Tibial nerve (tissue), 4 donors: ENCODE measurements around the gene AP1M2. TPM values are rescaled to one million over a fixed set of nuclear protein-coding genes. Genes with fewer than 3 reads are reported as not detected.
A peak's percentile ranks its signal among the peaks of the same experiment; 100 is the strongest.

Experiments used
- DNase-seq, 2 donors: peaks; one replicate each; pipeline ENCODE4 v3.0.0-alpha.2; 2019; ENCODE audit warnings: low spot score in 2 of 2
- H3K27ac ChIP-seq, 4 donors: fragments of 200-600 bp; sonication (generic) in 3 of 4; one replicate each; pipeline ENCODE4 v1.5.1; 2017 to 2019; ENCODE audit warnings: mild to moderate bottlenecking in 1 of 4
- H3K27me3 ChIP-seq, 2 donors: fragments of 200-600 bp; sonication (generic) in 1 of 2; one replicate each; pipeline versions ENCODE4 v1.5.1 to v1.6.0; 2017 to 2019
- H3K36me3 ChIP-seq, 3 donors: fragments of 200-600 bp; sonication (generic); one replicate each; pipeline ENCODE4 v1.5.1; 2018 to 2019
- H3K4me1 ChIP-seq, 4 donors: fragments of 200-600 bp; sonication (generic) in 3 of 4; one replicate each; pipeline ENCODE4 v1.5.1; 2017 to 2019
- H3K4me3 ChIP-seq, 4 donors: fragments of 200-600 bp; sonication (generic) in 3 of 4; one replicate each; pipeline ENCODE4 v1.5.1; 2017 to 2019; ENCODE audit warnings: mild to moderate bottlenecking in 1 of 4, moderate library complexity in 1 of 4
- H3K9me3 ChIP-seq, 4 donors: fragments of 200-600 bp; sonication (generic) in 3 of 4; one replicate each; pipeline ENCODE4 v1.5.1; 2017 to 2019
- CTCF ChIP-seq, 5 experiments: fragments of 200-600 bp in 3 of 5; fragments of 450-650 bp in 2 of 5; sonication (generic) in 3 of 5; IDR thresholded peaks; one replicate each; pipeline ENCODE4 v1.5.1; 2016 to 2019; ENCODE audit warnings: antibody characterized with exemption in 5 of 5, mild to moderate bottlenecking in 3 of 5, moderate library complexity in 2 of 5
- EP300 ChIP-seq, 2 donors: sonication (generic); formaldehyde crosslinking; IDR thresholded peaks; one replicate each; pipeline ENCODE4 v1.6.1; 2017; ENCODE audit warnings: antibody characterized with exemption in 2 of 2, mild to moderate bottlenecking in 1 of 2
- POLR2A ChIP-seq, 2 donors: fragments of 450-650 bp; IDR thresholded peaks; one replicate each; pipeline ENCODE4 v1.6.1; 2017; ENCODE audit warnings: antibody characterized with exemption in 2 of 2, mild to moderate bottlenecking in 2 of 2, moderate library complexity in 2 of 2
- WGBS, 2 donors: methylation state at CpG; one replicate each; pipeline ENCODE4 v1.1.5; 2018; 5-methylcytosine and 5-hydroxymethylcytosine counted together
- total RNA-seq, 4 donors: library from RNA; depleted of rRNA; stranded (reverse); fragments of >200 nt; gene quantifications; one replicate each; pipeline ENCODE4 v1.1.0, GENCODE V29; 2016

The AP1M2 gene
- total RNA-seq, 4 donors from 2014 or later, result not detected

- Histone ChIP-seq H3K4me3 (peak overlapping the region; percentile 2 to 100 (median 92)), H3K27ac (peak overlapping the region; percentile 90 to 96 (median 92)), H3K36me3 (peaks cover 0 to 22% (median 4%) of the 10 kb centered on the region in 3 donors), H3K9me3 (no peaks in the 10 kb centered on the region), H3K27me3 (no peaks in the 10 kb centered on the region), H3K4me1 (peaks cover 0 to 43% (median 34%) of the 10 kb centered on the region in 4 donors)
- no peak for TF ChIP-seq EP300 (IDR thresholded peaks at IDR 0.05)
- TF ChIP-seq CTCF (IDR thresholded peaks at IDR 0.05), result no peak
- no peak for TF ChIP-seq POLR2A (IDR thresholded peaks at IDR 0.05)
- 3 to 4% methylated on average over 4 of the region's 4 CpGs for WGBS, 2 donors
- no peak for DNase-seq
These were observed 20.8 kb downstream of the AP1M2 start for GRCh38 chr19:10566408-10566657.

DNA sequence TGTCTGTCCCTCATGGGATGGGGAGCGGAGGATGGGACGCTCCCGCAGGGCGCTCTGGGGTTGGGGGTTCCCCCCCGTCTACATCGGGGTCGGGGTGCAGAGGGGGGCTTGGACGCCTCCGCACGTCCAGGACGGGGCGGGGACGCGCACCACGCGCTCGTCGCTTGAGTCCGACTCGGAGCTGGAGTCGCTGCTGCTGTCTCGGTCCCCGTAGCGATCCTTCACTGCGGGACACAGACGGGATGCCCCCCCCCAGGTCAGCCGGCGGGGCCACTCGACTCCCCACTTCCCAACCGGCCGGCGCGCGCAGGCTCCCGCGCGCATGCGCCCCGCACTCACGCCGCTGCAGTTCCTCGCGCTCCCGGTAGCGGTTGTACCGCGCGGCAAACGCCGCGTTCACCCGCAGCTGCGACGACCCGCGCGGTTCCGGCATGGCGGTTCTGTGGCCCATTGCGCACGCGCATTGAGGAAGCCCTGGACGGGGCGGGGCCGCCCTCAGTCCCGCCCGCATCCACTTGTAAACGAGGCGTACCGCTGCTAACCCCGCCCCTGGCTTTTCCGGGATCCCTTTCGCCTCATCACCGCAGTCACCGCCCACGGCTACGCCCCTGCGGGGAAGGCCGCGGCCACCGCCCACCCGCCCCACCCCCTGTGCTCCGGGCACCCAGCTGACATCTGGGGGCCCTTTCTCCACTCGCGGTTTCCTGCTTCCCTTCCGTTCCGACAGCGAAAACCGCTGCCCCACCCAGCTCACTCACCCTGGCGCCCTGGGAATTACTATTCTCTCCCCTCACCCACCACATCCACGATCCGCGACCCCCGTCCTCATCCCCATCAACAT is 21.3 kb downstream of the AP1M2 start, which contains the start of gene KRI1:
KRI1 (minus strand) TSS at position 444 of the 841 bp plus-strand sequence; CDS start at position 433, 11 bp downstream.
- H3K36me3 ChIP-seq, result peaks cover 0 to 28% (median 4%) of the 10 kb centered on the region in 3 donors
- peak within 1 kb of the TSS; percentile 82 to 100 (median 92) for H3K4me3 ChIP-seq
- TF ChIP-seq POLR2A (IDR thresholded peaks at IDR 0.05) (peak; percentile 84 to 88), CTCF (IDR thresholded peaks at IDR 0.05) (peak in 3 of 5 experiments; percentile 17 to 72 (median 69)), EP300 (IDR thresholded peaks at IDR 0.05) (peak; percentile 94 to 96)
- 0 to 1% methylated on average over 29 to 62 of the region's 94 CpGs for WGBS, 2 donors
- H3K4me1 ChIP-seq, result peaks cover 0 to 43% (median 34%) of the 10 kb centered on the region in 4 donors
- H3K9me3 ChIP-seq, result no peaks in the 10 kb centered on the region
- no peaks in the 10 kb centered on the region for H3K27me3 ChIP-seq
- DNase-seq, result peak; percentile 96 to 97
- peak within 1 kb of the TSS; percentile 91 to 96 (median 92) for H3K27ac ChIP-seq

- DNase-seq, result peak in 1 of 2 donors; percentile 40
- TF ChIP-seq EP300 (IDR thresholded peaks at IDR 0.05) (no peak), CTCF (IDR thresholded peaks at IDR 0.05) (peak in 1 of 5 experiments; percentile 28)
- H3K27ac ChIP-seq, result peak overlapping the region; percentile 91 to 96 (median 92)
- no peaks in the 10 kb centered on the region for H3K9me3 ChIP-seq
- 10 to 12% methylated on average over 10 of the region's 10 CpGs for WGBS, 2 donors
- H3K27me3 ChIP-seq, result no peaks in the 10 kb centered on the region
- H3K4me3 ChIP-seq, result peak overlapping the region; percentile 82 to 100 (median 92)
- H3K36me3 ChIP-seq, result peaks cover 0 to 35% (median 9%) of the 10 kb centered on the region in 3 donors
- H3K4me1 ChIP-seq, result peaks cover 0 to 43% (median 34%) of the 10 kb centered on the region in 4 donors
These were observed 22.0 kb downstream of the AP1M2 start for GRCh38 chr19:10565028-10565566.

GRCh38 chr19:10562609-10563008 is 24.5 kb downstream of the AP1M2 start:
- Histone ChIP-seq H3K36me3 (peaks cover 0 to 60% (median 21%) of the 10 kb centered on the region in 3 donors), H3K27me3 (no peaks in the 10 kb centered on the region), H3K4me3 (no peak overlapping the region), H3K9me3 (no peaks in the 10 kb centered on the region), H3K4me1 (peaks cover 0 to 27% (median 20%) of the 10 kb centered on the region in 4 donors), H3K27ac (no peak overlapping the region)
- WGBS, 2 donors, result 85 to 86% methylated on average over 5 of the region's 5 CpGs
- DNase-seq, result no peak
- TF ChIP-seq CTCF (IDR thresholded peaks at IDR 0.05), result no peak
- no peak for TF ChIP-seq EP300 (IDR thresholded peaks at IDR 0.05)
- no peak for TF ChIP-seq POLR2A (IDR thresholded peaks at IDR 0.05)

DNA sequence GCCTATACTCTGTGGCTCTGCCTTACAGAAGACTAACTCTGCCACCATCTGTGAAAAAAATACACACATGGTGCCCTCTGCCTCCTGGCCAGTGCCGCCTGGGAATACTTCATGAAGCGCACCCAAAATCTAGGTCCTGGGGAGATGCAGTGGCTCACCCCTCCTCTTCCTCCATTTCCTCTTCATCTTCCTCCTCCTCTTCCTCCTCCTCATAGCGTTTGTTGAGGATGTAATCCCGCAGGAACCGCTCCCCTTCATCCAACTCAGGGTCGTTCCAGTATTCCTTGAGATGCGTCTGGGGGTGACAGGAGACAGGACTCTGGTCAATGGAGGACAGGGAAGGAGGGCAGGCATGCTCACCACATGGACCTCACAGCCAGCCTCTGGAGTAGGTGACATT is 27.0 kb downstream of the AP1M2 start:
- Histone ChIP-seq H3K27me3 (no peaks in the 10 kb centered on the region), H3K4me1 (peaks cover 0 to 8% (median 5%) of the 10 kb centered on the region in 4 donors), H3K4me3 (no peak overlapping the region), H3K36me3 (peaks cover 0 to 84% (median 30%) of the 10 kb centered on the region in 3 donors), H3K9me3 (no peaks in the 10 kb centered on the region), H3K27ac (no peak overlapping the region)
- TF ChIP-seq CTCF (IDR thresholded peaks at IDR 0.05) (no peak), EP300 (IDR thresholded peaks at IDR 0.05) (no peak), POLR2A (IDR thresholded peaks at IDR 0.05) (no peak)
- no peak for DNase-seq
- WGBS, 2 donors, result 89% methylated on average over 7 of the region's 7 CpGs
